ENCODE results near the gene DTX3. TPM values are rescaled to one million over a fixed set of nuclear protein-coding genes. Genes with fewer than 3 reads are reported as not detected.

Gene DTX3
- total RNA-seq, 1 experiment from 2014 or later, result 11.9 TPM

GRCh38 chr12:57626111-57626920 is 21.7 kb downstream of the DTX3 start:
- H3K79me2 ChIP-seq (ENCODE audit: low read length), result peaks cover 2% of the 10 kb centered on the region; the same call in 1 of the 2 replicates
- TF ChIP-seq, protein P1, sequence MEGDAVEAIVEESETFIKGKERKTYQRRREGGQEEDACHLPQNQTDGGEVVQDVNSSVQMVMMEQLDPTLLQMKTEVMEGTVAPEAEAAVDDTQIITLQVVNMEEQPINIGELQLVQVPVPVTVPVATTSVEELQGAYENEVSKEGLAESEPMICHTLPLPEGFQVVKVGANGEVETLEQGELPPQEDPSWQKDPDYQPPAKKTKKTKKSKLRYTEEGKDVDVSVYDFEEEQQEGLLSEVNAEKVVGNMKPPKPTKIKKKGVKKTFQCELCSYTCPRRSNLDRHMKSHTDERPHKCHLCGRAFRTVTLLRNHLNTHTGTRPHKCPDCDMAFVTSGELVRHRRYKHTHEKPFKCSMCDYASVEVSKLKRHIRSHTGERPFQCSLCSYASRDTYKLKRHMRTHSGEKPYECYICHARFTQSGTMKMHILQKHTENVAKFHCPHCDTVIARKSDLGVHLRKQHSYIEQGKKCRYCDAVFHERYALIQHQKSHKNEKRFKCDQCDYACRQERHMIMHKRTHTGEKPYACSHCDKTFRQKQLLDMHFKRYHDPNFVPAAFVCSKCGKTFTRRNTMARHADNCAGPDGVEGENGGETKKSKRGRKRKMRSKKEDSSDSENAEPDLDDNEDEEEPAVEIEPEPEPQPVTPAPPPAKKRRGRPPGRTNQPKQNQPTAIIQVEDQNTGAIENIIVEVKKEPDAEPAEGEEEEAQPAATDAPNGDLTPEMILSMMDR (conservative IDR thresholded peaks at IDR 0.05; ENCODE audit: low read depth, low read length), result no peak
- no peak for TF ChIP-seq EZH2phosphoT487 (IDR thresholded peaks at IDR 0.05; ENCODE audit: borderline replicate concordance, low read length)
- TF ChIP-seq EZH2 (IDR thresholded peaks at IDR 0.05; ENCODE audit: low read length, unreplicated experiment), result no peak
- H3K4me3 ChIP-seq (ENCODE audit: low read length), result no peak overlapping the region
- H4K20me1 ChIP-seq (ENCODE audit: low read length), result no peaks in the 10 kb centered on the region
- no peaks in the 10 kb centered on the region for H3F3A ChIP-seq (ENCODE audit: low read length, unreplicated experiment)
- no peaks in the 10 kb centered on the region for H3K9me2 ChIP-seq (replicated peaks; ENCODE audit: low read length)
- ATAC-seq, result no peak
- no peak overlapping the region for H3K27ac ChIP-seq (ENCODE audit: low read length)
- no peaks in the 10 kb centered on the region for H3K9me3 ChIP-seq (ENCODE audit: low read length)
- H3K4me2 ChIP-seq (ENCODE audit: low read length), result no peak overlapping the region
- peaks cover under 1% of the 10 kb centered on the region; the same call in 1 of the 2 replicates for H3K27me3 ChIP-seq (ENCODE audit: low read length)
- H2AFZ ChIP-seq (ENCODE audit: low read length), result no peak overlapping the region
- no peaks in the 10 kb centered on the region; the same call in 1 of the 2 replicates for H3K36me3 ChIP-seq (ENCODE audit: low read depth, low read length)
- ChIA-PET CTCF (no interaction called here), POLR2A (ENCODE audit: unreplicated experiment) (no interaction called here)
- H3K4me1 ChIP-seq (ENCODE audit: insufficient read depth, low read length), result peaks cover under 1% of the 10 kb centered on the region; the same call in 1 of the 2 replicates
- no peak for DNase-seq
- BruUV-seq (replicated peaks), result no TSS peak
- H3K9ac ChIP-seq (ENCODE audit: low read length), result no peak overlapping the region
- intact Hi-C loops (cut with micrococcal nuclease), result no loop called here

DNA sequence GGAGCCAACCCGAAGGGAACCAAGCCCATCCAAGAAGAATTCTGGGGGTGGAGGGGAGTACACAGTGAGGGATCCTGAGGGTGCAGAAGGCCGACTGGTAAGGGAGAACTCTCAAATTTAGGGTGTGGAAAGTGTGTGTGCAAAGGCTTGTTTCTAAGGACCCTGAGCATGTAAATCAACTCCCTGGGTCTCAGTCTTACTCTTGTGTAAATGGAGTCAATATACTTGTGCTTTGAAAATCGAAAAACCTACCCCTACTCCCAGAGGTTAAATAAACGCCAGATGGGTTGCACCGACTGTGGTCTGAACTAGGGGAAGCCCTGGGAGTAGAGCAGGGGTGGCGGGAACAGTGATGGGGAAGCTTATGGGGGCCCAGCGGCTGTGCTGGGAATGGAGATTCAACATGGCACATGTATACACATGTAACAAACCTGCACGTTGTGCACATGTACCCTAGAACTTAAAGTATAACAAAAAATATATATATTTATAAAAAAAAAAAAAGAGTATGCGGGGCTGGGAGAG is 22.4 kb downstream of the DTX3 start:
- DNase-seq (no peak), ATAC-seq (no peak)
- Histone ChIP-seq H3K36me3 (ENCODE audit: low read depth, low read length) (no peaks in the 10 kb centered on the region; the same call in 1 of the 2 replicates), H3K27me3 (ENCODE audit: low read length) (no peaks in the 10 kb centered on the region), H3K9ac (ENCODE audit: low read length) (no peak overlapping the region), H3K4me3 (ENCODE audit: low read length) (no peak overlapping the region), H3F3A (ENCODE audit: low read length, unreplicated experiment) (no peaks in the 10 kb centered on the region), H3K79me2 (ENCODE audit: low read length) (peaks cover 7% of the 10 kb centered on the region; the same call in 1 of the 2 replicates), H4K20me1 (ENCODE audit: low read length) (no peaks in the 10 kb centered on the region), H3K27ac (ENCODE audit: low read length) (no peak overlapping the region), H3K4me2 (ENCODE audit: low read length) (no peak overlapping the region), H3K9me3 (ENCODE audit: low read length) (no peaks in the 10 kb centered on the region), H3K9me2 (replicated peaks; ENCODE audit: low read length) (no peaks in the 10 kb centered on the region), H2AFZ (ENCODE audit: low read length) (no peak overlapping the region), H3K4me1 (ENCODE audit: insufficient read depth, low read length) (peaks cover 6% of the 10 kb centered on the region; the same call in 1 of the 2 replicates)
- BruUV-seq (replicated peaks), result no TSS peak
- CTCF ChIA-PET, result no interaction called here
- TF ChIP-seq EZH2 (IDR thresholded peaks at IDR 0.05; ENCODE audit: low read length, unreplicated experiment) (no peak), EZH2phosphoT487 (IDR thresholded peaks at IDR 0.05; ENCODE audit: borderline replicate concordance, low read length) (no peak)
- intact Hi-C loops (cut with micrococcal nuclease), result no loop called here
- POLR2A ChIA-PET (ENCODE audit: unreplicated experiment), result interaction anchor here (0.7 kb wide), 1 partner anchor 39 kb away, joined by 4 read pairs; no protein-coding TSS in a partner anchor

- POLR2A ChIA-PET (ENCODE audit: unreplicated experiment), result interaction anchor here (0.7 kb wide), 1 partner anchor 38 kb away, joined by 4 read pairs; no protein-coding TSS in a partner anchor
- DNase-seq (no peak), ATAC-seq (no peak)
- Histone ChIP-seq H3K4me3 (ENCODE audit: low read length) (no peak overlapping the region), H3K4me1 (ENCODE audit: insufficient read depth, low read length) (peaks cover 6% of the 10 kb centered on the region; the same call in 1 of the 2 replicates), H3F3A (ENCODE audit: low read length, unreplicated experiment) (no peaks in the 10 kb centered on the region), H2AFZ (ENCODE audit: low read length) (no peak overlapping the region), H3K36me3 (ENCODE audit: low read depth, low read length) (no peaks in the 10 kb centered on the region; the same call in 1 of the 2 replicates), H4K20me1 (ENCODE audit: low read length) (no peaks in the 10 kb centered on the region), H3K27ac (ENCODE audit: low read length) (no peak overlapping the region), H3K9me3 (ENCODE audit: low read length) (no peaks in the 10 kb centered on the region), H3K4me2 (ENCODE audit: low read length) (no peak overlapping the region), H3K9me2 (replicated peaks; ENCODE audit: low read length) (no peaks in the 10 kb centered on the region), H3K27me3 (ENCODE audit: low read length) (no peaks in the 10 kb centered on the region), H3K9ac (ENCODE audit: low read length) (no peak overlapping the region), H3K79me2 (ENCODE audit: low read length) (peaks cover 12% of the 10 kb centered on the region)
- TF ChIP-seq EZH2phosphoT487 (IDR thresholded peaks at IDR 0.05; ENCODE audit: borderline replicate concordance, low read length) (no peak), EZH2 (IDR thresholded peaks at IDR 0.05; ENCODE audit: low read length, unreplicated experiment) (no peak)
- TF ChIP-seq, protein P1 (conservative IDR thresholded peaks at IDR 0.05; ENCODE audit: low read depth, low read length), result no peak
- CTCF ChIA-PET, result interaction anchor here (1.0 kb wide), 1 partner anchor 45 kb away, joined by 3 read pairs; no protein-coding TSS in a partner anchor
- intact Hi-C loops (cut with micrococcal nuclease), result no loop called here
- BruUV-seq (replicated peaks), result no TSS peak
These were observed 23.1 kb downstream of the DTX3 start for GRCh38 chr12:57627501-57628279.
